HG02610 (cell line): ENCODE results near the gene TBCA.

ENCODE experiments used
- ATAC-seq: cut with Tn5 transposase; IDR thresholded peaks from one replicate; pipeline ENCODE4 v1.9.1; 2021; ENCODE audit warnings: mild to moderate bottlenecking, moderate library complexity; ENCODE audit not compliant: unreplicated experiment

TBCA gene, protein sequence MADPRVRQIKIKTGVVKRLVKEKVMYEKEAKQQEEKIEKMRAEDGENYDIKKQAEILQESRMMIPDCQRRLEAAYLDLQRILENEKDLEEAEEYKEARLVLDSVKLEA

DNA sequence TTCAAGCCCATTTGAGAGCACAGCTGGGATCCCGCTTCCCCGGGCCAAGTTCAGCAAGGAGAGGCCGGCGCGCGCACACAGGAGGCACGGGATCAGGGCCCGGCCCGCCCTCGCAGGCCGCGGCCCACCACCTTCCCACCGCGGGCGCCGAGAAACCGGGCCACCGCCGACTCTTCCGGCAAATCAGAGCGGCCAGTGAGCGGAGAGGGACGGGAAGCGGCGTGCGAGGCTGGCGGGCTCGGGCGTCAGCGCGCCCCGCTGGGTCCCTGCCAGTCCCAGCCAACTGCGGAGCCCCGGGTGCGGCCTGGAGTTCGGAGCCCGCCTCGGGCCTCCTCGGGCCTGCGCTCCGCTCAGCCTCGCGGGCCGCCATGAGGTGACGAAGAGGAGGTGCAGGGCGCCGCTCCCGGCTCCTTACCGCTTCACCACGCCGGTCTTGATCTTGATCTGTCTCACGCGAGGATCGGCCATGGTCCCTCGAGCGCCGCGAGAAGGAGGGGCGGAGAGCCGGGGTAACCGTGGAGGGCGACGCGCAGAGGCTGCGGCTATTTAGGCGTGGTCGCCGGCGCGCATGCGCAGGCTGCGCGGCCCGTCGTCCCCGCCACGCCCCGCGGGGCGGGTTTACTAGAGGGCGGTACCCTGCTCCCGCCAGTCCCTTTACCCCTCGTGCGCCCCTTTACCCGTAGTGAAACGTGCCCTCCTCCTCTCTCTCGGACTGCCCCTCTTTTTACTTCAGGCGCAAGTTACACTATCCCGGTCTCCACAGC lies at the start of gene TBCA:
TBCA (minus strand) TSS at position 550 of the 764 bp plus-strand sequence; CDS start at position 468, 82 bp downstream.
- peak; percentile 91 for ATAC-seq

DNA sequence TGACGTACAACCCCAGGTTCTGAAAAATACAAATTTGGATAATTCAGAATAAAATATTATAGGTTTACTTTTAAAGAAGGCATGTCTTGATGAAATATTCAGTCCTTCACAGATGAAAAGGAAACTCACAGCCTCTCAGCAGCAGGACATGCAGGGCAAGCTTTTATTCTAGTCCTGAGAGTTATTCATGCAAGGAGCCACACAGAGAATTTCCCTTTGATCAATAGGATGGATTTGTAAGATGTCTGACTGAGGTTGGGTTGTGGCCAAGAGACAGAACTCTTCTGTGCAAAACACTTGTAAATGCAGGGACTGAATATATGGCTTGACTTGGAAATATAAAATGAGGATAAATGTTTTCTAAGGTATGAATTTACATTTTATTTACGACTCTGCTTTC lies 48.8 kb upstream of the TBCA start:
- no peak for ATAC-seq

DNA sequence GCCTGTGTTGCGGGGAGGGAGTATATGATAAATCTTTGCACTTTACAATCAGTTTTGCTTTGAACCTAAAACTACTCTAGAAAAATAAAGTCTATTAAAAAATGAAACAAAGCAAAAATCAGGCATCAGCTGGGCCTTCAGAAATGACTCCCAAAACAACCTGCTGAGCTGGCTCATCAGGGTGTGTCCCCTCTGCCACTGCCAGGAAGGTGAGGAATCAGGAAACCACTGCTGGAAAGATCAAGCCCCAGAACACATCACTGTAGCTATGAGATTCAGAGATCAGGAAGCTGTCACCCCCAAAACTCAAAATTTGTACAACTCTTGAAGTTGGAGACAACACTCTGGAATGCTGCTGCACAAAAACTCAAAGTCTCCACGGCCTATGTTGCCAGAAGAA lies 40.5 kb upstream of the TBCA start:
- no peak for ATAC-seq

DNA sequence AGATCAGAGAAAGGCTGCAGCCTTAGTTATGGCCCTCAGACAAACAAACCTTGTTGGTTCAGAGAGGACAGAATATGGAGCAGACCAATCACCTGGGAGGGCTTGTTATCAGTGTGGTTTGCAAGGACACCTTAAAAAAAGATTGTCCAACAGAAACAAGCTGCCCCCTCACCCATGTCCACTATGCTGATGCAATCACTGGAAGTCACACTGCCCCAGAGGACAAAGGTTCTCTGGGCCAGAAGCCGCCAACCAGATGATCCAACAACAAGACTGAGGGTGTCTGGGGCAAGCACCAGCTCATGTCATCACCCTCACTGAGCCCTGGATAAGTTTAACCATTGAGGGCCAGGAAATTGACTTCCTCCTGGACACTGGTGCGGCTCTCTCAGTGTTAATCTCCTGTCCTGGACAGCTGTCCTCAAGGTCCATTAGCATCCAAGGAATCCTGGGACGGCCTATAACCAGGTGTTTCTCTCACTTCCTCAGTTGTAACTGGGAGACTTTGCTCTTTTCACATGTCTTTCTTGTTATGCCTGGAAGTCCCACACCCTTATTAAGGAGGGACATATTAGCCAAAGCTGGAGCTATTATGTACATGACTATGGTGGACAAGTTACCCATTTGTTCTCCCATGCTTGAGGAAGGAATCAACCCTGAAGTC lies 36.9 kb upstream of the TBCA start:
- no peak for ATAC-seq

DNA sequence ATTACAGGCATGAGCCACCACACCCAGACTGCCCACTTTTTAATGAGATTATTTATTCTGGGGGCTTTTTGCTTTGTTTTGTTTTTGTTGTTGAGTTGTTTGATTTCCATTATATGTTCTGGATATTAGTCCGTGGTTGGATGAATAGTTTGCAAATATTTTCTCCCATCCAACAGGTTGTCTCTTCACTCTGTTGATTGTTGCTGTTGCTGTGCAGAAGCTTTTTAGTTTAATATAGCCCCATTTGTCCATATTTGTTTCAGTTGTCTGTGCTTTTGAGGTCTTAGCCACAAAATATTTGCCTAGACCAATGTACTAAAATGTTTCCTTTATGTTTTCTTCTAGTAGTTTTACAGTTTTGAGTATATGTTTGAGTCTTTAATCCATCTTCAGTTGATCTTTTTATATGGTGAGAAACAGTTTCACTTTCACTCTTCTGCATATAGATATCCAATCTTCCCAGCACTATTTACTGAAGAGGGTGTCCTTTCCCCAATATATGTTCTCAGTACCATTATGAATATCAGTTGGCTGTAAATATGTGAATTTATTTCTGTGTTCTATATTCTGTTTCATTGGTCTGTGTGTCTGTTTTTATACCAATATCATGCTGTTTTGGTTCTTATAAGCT lies 30.2 kb upstream of the TBCA start:
- ATAC-seq, result no peak

DNA sequence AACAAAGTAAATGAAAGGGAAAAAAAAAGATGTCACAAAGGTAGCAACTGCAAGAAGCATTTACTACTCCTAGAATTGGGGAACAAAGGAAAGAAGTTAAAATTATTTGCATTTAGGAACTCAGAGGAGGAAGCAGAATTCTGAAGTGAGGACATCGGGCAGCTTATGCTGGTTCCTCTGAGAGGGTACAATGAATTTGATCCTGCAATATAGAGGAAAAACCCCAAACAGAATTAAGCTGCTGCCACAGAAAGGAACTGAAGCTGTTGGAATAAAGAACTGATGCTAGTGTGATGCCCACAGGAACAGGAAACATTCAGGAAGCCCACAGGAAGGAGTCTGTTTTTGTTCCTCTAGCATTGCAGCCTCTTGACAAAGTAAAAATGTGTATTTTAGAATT lies 22.3 kb upstream of the TBCA start:
- ATAC-seq, result no peak

DNA sequence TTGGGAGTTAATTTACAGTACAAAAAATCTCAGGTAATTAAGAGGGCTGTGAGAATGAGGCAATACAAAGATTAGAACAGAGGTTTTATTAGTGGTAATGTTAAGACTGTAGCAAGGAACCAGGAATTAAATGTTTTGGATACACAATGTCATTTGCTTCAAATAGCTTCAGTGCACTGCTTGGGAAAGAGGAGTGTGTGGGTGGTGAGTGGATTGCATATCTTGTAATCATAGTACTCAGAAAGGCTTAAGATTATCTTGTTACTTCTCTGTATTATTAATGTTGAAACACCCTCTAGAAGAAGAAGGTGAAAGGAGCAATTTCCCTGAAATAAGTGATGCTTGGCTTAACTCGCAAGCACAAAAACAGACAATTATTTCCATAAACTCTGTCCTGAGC lies 21.0 kb upstream of the TBCA start:
- no peak for ATAC-seq

DNA sequence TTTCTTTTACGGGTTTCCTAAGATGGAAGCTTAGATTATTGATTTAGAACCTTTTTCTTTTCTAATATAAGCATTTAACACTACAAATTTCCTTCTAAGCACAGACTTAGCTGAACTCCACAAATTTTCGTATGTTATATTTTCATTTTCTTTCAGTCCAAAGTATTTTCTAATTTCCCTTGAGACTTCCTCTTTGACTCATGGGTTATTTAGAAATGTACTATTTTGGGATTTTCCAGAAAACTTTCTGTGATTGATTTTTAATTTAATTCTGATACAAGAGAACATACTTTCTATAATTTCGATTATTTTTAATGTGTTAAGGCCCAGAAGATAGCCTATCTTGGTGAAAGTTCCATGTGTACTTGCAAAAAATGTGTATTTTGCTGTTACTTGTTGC lies 19.7 kb upstream of the TBCA start:
- ATAC-seq, result no peak

DNA sequence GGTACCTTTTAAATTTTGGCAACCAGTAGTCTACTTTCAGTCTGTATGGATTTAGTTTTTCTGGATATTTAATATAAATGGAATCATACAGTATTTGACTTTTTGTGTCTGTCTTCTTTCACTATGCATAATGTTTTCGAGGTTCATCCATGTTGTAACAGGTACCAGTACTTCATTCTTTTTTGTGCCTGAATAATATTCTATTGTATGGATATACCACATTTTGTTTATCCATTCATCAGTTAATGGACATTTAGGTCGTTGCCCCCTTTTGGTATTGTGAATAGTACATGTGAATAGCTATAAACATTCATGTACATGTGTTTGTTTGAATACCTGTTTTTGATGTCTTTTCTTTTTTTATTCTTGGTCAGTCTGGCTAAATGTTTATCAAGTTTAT lies 19.1 kb upstream of the TBCA start:
- ATAC-seq, result no peak

DNA sequence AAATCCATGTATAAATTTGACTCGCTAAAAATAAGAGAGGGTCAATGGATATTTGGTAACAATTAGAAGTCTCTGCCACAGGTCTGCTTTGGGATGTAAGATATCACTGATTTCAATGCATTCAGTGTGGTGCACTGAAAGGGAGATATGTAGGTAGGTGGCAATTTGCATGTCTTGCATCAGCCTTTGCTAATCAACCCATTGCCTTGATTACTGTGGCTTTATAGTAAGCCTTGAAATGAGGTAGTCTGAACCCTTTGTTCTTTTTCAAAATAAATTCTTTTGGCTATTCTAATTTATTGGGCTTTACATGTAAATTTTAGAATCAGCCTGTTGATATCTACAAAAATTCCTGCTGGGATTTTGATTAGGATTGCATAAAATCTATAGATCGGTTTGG lies 15.8 kb upstream of the TBCA start:
- ATAC-seq, result no peak

DNA sequence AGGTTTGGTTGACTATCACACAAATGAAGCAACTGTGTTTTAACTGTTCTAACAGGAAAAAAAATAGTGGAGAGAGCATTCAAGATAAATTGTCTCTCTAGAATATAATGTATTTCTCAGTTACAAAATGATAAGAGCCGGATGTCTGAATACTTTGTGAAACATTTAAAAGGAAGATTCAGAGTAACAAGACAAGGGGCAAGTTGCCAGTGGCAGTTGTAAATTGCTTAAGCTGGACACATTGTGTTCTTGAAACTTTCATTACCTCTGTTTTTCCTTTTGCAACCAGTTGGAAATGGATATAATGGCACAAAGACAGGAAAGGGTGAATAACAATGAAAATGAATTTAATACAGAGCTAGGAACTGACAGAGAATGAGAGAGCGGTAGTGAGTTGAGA lies 15.2 kb upstream of the TBCA start:
- no peak for ATAC-seq

DNA sequence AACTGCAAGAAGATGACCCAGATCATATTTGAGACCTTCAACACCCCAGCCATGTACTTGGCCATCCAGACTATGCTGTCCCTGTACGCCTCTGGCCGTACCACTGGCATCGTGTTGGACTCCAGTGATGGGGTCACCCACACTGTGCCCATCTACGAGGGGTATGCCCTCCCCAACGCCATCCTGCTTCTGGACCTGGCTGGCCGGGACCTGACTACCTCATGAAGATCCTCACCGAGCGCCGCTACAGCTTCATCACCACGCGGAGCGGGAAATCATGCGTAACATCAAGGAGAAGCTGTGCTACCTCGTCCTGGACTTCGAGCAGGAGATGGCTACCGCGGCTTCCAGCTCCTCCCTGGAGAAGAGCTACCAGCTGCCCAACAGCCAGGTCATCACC lies 9.1 kb upstream of the TBCA start:
- ATAC-seq, result no peak

DNA sequence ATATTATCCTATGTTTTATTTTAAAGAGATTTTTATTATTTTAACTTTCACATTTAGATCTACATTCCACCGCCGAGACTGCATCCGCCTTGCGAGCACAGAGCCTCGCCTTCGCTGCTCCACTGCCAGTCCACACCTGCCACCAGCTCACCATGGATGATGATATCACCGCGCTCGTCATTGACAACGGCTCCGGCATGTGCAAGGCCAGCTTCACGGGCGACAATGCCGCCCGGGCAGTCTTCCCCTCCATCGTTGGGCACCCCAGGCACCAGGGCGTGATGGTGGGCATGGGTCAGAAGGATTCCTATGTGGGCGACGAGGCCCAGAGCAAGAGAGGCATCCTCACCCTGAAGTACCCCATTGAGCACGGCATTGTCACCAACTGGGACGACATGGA lies 8.6 kb upstream of the TBCA start:
- ATAC-seq, result no peak

DNA sequence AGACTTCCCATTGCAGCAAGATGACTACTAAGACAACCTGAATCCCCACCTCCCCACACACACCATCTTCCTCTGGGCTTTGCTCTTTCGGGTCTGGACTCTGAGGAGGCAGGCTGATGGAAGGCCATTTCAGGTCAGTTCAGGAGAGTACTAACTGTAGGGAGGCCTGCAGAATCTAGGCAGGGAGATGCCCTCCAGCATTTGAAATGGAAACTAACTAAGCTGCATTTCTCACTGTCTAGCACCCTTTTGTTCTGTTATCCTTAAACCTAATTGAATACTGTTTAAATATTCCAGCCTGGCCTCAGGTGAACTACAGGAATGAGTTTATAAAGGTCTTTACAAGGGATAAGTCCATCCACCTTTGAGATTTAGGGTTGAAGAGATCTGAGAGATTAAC lies 4.9 kb upstream of the TBCA start:
- ATAC-seq, result no peak

DNA sequence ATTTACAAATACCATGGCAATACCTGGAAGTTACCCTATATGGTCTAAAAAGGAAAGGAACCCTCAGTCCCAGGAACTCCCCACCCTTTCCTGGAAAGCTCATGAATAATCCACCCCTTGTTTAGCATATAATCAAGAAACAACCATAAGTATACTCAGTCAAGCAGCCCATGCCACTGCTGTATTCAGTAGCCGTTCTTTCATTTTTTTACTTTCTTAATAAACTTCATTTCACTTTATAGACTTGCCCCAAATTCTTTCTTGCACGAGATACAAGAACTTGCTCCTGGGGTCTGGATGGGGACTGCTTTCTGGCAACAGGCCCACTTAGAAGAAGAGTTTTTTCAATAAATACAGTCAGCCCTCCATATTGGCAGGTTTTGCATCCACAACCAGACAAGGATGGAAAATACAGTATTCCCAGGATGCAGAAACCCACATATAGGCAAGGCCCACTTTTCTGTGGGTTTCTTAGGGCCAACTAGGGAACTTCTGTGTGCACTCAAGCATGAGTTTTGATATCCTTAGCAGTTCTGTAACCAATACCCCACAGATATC lies 2.8 kb upstream of the TBCA start:
- no peak for ATAC-seq

DNA sequence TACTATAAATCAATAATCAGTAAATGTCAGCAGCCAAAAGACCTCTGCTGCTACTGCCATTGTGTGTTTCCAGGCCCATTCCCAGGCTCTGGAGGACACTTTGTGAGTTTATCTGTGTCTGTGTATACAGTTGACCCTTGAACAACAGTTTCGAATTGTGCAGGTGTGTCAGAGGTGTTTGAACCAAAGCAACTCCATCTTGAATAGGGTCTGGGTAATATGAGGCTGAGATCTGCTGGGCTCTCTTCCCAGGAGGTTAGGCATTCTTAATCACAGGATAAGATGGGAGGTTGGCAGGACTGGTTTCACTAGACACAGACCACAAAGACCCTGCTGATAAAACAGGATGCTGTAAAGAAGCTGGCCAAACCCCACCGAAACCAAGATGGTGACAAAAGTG lies 2.3 kb upstream of the TBCA start:
- ATAC-seq, result no peak

DNA sequence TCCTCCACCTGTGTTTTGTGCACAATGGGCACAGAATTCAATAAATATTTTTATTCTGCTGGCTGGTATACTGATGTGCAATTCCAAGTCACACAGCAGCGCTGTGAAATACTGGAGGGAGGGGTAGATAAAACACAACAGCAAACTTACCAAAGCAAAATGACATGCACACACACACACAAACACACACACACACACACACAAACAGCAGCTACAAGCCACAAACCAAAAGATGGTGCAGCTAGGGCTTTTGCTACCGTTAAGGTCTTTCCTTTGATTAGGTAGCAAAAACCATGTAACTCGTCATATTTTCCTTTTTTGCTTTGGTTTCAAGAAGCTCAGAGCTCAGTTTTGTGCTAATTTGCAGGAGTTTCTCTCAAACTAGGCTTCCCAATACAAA lies 1.8 kb upstream of the TBCA start:
- ATAC-seq, result no peak

DNA sequence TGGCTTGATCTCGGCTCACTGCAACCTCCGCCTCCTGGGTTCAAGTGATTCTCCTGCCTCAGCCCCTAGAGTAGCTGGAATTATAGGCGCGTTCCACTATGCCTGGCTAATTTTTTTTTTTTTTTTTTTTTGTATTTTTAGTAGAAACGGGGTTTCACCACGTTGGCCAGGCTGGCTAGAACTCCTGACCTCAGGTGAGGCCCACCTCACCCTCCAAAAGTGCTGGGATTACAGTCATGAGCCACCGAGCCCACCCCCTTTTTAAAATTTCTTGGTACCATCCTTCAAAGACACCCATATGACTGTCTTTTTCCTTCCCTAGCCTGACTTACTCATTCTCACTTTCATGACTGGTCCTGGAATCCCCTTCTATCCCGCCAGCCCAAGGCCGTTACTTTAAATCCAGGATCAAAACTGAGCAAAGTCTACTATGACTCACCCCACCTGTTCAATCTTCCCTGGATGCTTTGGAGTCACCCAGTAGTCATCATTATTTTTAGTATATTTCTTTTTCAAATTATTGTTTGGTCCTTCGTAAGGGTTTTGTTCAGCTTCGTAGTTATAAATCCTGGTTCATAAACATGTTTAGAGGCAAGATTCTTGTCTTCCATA lies 1.2 kb upstream of the TBCA start:
- no peak for ATAC-seq

DNA sequence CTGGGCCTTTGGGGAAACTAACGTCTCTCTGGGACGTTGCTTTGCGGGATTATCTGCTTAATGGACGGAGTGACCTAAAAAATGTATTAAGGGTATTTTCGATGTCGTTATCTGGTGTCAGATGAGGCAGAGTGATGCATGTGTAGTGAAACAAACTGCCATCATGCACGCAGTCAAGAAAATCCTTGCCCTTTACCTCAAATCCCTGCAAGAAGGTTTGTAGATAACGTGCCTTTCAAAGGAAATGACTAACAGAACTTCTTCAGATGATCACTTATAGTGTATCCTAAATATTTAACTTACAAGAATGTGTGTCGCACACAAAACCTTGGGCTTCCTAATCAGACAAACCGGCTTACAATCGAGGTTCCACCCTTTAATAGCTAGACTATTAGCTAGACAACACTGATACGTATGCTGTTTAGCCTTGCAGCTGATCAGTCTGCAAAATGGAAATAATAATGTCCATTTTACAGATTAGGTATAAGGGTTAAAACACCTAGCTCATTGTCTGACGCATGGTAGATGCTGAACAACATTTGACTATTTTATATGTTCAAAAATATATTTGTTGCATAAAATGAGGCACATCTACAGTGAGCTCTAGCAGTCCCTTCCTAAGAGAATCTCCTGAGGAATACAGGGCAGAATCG lies 541 bp upstream of the TBCA start:
- no peak for ATAC-seq

DNA sequence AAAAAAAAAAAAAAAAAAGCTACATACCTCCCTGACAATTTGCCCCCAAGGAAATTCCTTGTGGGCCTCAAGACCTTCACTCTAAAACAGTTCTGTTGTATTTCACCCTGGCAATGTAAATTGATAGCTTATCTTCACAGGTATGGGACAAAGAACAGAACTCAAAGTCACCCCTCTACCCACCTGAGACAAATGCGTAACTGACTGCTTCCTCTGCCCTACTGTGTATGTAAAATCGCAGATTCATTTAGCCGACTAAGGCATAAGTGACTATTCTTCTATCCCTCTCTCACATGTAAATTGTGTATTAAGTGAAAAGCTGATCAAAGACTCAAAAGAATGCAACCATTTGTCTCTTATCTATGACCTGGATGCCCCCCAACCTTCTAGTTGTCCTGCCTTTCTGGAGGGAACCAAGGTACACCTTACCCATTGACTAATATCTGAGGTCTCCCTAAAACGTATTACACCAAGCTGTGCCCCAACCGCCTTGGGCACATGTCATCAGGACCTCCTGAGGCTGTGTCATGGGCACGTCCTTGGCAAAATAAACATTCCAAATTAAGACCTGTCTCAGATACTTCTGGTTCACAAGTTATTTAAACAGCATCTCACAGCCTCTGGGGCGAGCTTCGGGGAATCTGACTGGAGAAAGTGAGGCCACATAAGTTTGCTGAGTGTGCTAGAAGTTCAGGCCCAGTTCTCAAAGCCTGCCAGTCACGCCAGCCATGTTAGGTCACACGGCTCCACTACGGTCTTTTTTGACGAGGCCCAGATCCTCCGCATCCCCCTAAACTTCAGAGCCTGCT lies 954 bp downstream of the TBCA start:
- peak; percentile 5 for ATAC-seq
